Inflammatory macrophage treated with lipopolysaccharide for 4 hours (primary cell): Measurements from ENCODE around the gene NCF4.

Experiments used
- DNase-seq: peaks from one replicate; pipeline ENCODE4 v3.0.0-alpha.2; 2020

The NCF4 gene

DNA sequence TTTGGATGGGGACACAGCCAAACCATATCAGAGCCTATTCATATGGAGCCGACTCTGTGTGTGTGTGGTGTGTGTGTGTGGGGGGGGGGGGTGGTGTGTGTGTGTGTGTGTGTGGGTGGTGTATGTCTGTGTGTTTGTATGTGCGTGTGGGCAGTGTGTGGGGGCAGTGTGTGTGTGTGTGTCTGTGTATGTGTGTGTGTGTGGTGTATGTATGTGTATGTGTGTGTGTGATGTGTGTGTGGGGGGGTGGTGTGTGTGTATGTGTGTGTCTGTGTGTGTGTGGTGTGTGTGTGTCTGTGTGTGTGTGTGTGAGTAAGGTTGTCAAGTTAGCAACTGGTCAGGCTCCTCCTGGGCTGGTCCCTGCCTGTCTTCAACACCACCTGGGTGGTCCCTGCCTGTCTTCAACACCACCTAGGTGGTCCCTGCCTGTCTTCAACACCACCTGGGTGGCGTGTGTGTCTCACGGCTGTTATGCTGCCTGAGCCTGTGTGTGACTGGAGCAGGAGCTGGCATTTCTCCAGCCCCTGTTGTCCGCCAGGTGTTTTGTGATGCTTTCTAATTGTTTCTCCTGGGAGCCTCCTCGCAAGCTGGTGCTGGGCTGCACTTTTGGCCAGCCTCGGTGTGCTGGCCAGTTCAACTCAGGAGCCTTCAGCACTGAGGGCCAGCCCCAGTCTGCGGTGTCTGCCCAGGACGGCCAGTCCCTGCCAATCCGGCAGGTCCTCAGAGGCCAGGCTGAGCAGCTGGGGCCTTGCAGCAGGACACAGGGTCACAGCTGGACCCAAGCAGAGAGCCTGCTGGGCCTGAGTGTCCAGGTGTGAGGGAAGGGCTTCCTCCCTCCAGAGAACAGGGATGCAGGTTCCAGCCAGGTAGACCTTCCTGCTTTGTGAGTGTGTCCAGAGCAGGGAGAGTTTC lies 22.4 kb upstream of the NCF4 start:
- DNase-seq: no peak

DNA sequence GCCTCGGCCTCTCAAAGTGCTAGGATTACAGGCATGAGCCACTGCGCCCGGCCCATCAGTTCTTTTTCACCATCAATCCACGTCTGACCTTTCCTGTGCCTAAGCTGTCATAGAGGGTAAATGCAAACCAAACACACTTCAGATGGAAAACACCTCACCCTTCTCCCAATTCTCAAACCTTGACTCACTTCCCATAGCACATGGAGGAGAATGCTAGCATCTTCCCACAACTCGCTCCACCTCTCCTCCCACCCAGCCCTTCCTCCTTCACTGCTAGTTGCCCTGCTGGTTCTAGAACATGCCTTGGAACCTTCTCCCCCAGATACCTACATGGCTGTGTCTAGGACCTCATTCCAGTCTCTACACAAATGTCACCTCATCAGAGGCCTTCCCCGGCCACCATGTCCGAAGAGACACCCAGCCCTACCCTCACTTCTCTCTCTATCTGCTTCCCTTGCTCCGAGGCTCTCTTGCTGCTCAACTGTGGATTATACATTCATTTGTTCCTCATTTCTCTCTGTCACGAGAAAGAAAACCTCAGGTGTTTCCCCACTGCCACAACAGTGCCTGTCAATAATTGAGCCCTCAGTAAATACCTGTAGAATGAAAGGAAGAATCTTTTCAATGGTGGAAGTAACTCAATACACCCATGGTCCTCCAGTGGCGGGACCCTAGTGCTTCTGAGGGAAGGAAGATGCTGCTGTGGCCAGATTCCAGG lies 21.3 kb upstream of the NCF4 start:
- no peak for DNase-seq

DNA sequence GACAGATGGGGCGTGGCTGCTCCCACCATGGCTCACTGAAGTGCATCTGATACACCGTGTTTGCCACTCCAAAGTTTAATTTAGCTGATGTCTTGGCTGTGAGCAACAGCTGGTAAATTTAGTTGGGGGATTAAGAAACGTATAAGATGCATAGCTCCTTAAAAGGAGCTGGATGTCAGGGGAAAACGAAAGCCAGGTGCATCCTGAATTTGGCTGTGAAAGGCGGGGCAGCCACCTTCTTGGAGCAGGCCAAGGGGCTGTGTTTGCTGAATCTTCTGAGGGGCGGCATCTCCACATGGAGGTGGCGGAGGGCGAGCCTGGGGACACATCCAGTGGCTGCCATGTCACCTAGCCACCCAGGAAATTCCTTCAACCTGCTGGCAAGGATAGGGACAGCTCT lies 20.7 kb upstream of the NCF4 start:
- no peak for DNase-seq

DNA sequence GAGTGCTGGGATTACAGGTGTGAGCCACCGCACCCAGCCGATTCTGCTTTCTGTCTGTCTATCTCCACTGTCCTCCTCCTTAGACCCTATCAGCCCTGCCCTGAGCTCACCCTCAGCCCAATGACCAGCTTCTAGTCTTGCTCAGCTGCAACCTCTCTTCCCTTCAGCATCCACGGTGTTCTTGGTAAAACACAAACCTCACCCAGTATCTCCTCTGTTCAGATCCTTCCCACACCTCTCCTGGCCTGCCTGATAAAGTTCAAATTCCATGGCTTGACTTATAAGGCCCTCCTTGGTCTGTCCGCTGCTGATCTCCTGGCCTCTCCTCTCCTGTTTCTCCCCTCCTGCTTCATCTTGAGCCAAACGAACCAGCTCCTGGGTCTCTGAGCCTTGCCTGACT lies 14.5 kb upstream of the NCF4 start:
- no peak for DNase-seq

DNA sequence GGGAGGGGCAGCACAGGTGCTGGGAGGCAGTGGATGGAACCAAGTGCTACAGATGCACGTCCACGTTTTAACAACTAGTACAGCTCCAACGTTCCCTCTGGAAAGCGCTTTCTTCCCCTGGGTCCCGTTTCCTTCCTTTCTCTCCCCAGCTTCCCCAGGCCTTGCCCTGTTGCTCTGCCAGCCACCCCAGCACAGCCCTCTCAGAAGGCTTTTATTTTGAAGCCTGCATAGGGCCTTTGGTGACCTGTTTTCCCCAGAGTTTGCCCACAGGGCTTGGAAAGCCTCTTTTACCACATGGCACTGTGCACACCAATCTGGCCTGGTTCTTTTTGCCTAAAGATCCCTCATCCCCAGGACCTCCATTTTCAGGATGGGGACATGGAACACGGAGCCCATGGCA lies 13.9 kb upstream of the NCF4 start:
- DNase-seq: no peak

DNA sequence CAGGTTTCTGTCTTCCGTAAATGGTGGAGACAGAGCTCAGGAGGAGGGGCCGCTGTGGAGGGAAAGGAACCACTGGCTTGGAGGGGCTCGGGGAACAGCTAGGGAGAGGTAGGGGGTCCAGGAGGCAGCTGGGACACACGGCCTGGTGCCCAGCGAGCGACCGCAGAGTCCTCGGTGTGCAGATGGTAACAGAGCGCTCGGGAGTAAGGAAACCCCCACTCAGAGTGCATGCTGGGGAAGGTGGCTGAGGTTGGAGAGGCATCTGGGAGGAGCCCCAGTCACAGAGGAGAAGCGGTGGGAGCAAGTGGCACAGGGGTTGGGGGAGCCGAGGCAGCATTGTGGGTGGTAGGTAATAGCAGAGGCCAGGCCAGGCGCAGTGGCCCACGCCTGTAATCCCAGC lies 10.8 kb upstream of the NCF4 start:
- no peak for DNase-seq

DNA sequence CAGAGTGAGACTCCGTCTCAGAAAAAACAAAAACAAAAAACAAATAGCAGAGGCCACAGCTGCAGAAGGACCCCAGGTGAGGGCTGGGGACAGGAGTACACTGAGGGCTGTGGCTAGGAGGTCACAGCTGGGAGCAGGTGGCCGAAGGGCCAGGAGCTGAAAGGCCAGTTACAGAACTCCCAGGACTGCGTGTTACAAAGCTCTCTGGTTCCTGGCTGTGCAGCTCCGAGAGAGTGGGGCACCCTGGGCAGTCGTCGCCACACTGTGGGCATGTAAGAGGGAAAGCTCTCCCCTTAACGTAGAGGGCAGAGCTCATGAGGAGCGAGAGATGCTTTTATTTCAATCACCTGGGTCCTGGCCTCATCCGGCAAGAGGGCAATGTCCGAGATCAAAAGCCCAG lies 10.1 kb upstream of the NCF4 start:
- DNase-seq: no peak

DNA sequence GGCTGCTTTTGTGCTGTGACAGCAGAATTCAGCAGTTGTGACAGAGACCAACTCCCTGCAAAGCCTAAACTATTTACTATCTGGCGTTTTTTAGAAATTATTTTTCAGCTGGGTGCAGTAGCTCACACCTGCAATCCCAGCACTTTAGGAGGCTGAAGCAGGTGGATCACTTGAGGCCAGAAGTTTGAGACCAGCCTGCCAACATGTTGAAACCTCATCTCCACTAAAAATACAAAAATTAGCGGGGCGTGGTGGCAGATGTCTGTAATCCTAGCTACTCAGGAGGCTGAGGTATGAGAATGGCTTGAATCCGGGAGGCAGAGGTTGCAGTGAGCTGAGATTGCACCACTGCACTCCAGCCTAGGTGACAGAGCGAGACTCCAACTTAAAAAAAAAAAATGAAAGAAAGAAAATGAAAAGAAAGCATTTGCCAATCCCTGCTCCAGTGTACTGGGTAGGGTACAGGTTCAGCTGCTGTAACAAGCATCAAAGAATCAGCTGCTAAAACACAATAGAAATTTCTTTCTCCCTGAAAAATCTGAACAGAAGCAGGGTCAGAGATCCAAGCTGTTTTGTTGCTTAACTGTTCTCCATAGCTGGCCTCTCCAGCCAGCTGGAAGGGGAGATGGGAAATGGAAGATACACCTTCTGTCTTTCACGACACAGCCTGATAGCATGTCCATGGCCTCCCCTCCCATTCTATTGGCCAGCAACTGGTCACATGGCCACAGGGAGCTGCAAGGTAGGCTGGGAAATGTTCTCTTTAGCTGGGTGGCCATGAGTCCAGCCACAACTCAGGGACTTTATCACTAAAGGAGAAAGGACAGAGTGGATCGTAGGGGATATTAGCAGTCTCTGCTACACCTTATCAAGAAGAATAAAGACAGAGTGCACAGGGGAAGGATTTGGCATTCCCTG lies 8.5 kb upstream of the NCF4 start:
- DNase-seq: no peak

DNA sequence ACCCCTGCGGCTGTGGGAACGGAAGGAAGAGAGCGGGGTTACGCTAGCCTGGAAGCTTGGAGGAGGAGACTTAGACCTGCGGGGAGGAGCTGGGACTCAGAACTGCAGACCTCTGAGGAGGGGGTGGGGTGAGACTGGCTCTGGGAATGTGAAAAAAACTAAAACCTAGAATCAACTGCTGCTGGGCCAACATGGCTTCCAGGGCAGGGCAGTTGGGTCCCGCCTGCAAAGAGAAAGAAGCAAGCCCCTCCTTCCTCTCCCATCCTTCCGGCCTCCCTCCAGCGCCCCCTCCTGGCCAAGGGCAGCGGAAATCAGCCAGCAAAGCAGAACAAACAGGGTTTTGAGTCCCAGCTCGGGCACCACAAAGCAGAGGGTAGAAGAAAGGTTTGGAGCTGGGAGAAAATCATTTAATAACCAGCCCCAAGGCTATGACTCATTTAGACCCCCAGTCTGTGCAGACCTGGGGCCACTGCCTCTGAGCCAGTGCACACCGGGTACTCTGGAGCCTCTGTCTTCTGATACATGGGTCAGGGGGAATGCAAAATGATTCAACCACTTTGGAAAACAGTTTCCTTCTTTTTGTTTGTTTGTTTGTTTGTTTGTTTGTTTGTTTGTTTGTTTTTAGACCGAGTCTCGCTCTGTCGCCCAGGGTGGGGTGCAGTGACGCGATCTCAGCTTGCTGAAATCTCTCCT lies 7.3 kb upstream of the NCF4 start:
- peak; percentile 84 for DNase-seq

DNA sequence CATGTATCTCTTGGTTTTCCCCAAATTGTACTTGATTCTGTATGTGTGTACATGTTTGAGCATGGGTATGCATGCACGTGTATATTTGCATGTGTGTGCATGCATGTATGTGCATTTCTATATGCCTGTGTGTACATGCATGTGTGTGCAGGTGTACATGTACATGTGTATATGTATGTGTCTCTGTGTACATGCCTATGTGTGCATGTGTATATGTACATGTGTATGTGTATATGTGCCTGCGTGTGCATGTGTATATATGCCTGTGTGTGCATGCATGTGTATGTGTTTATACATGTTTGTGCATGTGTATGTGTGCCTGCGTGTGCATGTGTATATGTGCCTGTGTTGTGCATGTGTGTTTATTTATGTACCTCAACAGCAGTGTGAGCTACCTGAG lies 5.3 kb upstream of the NCF4 start:
- no peak for DNase-seq

DNA sequence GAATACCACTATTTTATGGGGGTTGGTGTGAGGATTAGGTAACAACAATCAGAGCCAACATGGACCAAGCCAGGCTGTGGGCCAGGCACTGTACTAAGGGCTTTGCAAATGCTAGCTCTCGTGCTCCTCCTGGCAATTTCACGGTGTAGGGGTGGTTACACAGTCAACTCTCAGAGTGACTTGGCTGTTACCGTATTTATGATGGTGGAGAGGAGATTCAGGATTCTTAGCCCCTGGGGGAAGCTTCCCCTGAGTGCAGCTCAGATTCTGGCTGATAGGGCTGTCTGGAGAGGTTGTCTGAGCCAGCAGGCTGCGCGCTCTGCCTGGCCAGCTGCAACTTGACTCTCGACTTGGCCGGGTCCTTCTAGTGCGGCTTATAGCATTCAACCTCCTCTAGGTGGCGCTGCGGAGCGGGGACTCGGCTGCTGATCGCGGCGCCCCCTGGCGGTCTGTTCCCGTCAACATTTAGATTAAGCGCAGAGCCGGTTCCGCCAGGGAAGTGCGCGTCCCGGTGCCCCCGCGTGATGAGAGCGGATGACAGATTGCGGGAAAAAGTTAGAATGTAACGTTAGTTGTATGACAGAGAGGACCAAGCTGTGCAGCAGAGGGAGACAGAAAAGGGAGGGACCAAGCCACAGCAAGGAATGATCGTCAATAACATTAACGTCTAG lies 4.5 kb upstream of the NCF4 start:
- DNase-seq: peak; percentile 84

DNA sequence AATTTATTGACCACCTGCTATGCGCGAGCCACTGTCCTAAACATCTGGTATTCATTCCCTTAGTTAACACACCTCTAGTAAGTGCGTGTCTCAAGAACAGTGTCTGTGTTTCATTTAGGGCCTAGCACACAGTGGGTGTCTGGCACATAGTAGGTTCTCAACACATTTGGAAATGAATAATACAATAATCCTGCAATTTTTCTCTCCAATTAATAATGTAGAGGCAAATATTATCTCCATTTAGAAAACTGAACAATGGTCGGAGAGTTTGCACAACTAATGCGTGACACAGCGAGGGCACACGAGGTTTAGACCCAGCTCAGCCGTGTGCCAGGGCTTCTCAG lies 4.0 kb upstream of the NCF4 start:
- DNase-seq: no peak

DNA sequence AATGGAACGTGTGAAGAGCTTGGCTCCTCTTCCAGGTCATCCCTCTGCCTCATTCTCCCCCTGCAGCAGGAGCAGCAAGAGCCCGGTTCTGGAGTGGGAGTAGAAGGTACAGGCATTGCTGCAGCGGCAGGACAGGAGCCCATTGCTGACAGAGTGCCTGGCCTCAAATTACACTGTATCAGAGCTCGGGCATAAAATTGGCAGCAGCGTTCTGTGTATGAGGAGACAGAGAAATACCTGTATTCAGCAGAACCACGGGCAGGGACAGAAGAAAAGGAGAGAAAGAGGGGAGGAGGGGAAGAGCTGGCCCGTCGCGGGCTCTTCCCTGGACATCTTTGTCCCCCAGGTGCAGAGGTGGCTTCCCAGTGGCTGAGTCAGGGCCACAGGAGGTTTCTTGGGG lies 2.6 kb upstream of the NCF4 start:
- no peak for DNase-seq

DNA sequence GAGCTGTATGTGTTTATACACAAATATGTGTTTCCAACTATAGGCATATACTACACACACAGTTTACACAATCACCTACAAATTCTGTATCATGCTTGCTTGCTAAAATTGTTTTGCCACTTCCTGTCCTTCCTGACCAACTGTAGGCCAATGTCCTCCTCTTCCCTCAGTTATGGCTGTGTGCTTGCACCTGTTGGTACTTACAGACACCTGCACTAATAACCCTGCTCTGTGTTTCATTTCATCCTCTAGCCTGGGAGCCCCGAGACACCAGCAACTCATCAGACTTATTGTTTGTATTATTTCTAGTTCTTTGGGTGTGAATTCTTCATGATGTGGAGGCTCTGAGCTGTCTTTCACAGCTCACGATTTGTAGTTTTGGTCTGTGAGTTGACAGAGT lies 1.8 kb upstream of the NCF4 start:
- no peak for DNase-seq

DNA sequence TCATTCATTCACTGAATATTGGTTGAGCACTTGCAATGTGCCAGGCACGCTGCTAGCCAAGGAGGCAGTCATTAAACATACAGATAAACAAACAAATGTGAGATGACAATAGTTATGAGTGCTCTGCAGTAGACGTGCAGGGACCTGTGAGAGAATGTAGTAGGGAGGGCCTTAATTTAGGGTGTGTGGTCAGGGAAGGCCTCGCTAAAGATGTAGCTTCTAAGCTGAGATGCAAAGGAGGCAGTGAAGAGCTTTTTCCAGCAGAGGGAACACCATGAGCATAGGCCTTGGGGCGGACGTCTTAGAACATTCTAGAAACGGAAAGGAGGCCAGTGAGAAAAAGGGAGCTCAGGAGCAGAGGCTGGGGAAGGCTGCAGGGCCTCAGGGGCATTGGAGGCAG lies 789 bp upstream of the NCF4 start:
- no peak for DNase-seq

DNA sequence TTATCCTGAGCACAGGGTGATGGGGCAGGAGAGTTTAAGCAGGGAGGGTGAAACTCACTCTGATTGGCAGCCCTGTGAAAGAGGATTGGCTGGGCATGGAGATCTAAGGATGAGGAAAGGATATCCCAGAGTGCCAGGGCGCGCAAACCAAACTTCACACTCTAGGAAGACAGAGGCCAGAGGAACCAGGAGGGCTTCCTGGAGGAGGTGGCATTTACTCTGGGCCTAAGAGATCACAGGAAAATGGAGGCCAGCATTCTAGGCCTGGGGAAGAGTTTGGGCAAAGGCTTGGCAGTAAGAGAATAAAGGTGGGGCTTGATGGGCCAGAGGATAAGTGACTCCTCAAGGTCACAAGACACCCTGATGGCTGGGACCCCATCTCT lies 377 bp upstream of the NCF4 start:
- no peak for DNase-seq

DNA sequence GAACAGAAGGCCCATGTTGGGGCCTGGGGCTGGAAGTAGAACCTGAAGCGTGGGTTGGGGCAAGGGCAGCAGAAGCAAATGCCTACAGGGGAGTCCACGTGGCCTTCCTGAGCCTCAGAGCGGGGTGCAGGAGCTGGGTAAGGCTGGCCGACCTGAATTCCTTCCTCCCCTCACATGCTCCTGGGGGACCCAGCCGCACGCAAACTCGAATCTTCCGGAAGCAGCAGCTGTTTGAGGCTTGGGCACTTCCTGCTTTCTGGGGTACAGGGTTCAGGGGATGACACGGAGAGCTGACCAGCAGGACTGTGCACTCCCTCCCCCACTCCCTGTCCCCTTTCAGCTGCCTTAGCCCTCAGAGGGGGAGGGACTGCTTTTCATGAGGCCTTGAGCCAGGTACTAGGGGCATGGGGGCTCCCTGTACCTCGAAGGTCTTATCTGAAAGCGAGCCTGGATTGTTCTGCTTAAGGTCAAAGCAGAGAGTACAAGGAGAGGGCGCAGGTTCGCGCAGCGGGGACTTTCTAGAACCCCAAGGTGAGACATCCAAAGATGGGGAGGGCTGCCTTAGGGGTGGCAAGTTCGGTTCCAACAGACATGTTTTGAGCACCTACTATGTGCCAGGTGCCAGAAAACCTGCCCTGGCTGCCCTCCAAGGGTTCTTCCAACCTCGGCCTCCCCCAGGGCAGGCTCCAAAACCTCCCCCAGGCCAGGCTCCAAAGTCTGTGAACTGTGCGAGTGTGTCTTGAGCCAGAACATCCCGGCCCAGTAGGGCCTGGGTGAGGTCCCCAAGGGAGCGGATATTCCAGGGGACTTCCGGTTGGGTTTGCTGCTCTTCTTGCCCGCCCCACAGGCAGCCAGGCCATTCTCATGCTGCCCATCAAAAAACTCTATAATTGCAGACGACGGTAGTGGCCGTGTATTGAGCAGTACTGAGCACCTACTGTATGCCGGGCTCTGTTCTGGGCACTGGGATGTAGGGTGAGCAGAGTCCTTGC lies 1.7 kb downstream of the NCF4 start:
- DNase-seq: peak; percentile 45

DNA sequence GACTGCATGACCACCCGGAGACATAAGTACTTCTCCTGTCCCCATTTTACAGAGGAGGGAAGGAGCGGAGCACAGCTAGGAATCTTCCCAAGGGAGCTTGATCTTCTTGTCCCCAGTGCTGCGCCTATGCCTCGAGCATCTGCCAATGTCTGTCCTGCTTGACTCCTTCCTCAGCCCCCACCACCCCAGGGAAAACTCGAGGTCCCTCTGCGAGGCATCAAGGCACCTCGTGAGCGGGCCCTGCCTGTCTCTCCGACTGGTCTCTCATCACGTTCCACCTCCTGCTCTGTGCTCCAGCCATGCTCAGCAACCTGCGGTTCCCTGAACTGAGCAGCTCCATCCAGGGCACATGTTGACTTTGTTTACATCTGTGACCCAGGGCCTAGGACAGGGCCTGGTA lies 2.5 kb downstream of the NCF4 start:
- no peak for DNase-seq

DNA sequence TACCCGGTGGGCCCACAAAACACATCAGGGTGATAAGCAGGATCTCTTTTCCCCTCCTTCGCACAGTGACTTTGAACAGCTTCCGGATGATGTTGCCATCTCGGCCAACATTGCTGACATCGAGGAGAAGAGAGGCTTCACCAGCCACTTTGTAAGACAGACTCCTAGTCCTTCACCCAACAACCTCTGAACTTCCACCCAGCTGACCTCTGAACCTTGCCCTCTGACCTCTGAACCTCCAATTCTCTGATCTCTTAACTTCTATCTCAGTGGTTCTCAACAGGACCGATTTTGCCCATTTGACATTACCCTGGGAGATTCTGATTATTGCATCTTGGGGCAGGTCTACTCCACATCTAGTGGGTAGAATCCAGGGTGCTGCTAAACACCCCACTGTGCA lies 3.2 kb downstream of the NCF4 start:
- DNase-seq: no peak

DNA sequence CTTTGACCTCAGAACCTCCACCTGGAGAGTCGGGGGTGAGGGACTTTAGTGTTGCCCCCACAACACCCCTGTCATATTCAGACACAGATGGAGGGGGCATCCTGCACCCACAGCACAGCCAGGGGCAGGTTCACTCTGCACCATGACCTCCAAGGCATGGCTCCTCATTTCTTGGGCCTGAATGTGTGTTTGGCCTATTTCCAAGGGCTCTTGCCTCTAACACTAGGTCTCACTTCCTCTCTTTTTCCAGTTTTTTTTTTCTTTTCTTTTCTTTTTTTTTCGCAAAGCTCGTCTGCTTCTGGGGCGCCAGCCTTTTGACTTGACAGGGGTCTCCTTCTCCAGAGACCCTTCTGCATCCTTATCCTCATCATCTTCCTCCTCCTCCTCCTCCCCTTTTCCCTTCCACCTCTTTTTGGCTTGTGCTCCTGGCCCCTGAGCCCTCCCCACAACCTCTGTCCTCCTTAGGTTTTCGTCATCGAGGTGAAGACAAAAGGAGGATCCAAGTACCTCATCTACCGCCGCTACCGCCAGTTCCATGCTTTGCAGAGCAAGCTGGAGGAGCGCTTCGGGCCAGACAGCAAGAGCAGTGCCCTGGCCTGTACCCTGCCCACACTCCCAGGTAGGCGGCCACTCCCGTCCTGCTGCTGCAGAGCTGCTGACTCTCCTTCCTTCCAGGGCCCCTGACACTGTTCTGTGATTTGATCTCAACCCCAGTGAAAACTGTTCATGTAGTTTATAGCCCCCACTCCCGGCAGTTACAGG lies 3.8 kb downstream of the NCF4 start:
- DNase-seq: peak; percentile 62
